ENCODE data around the gene MALRD1.

- no peak for TF ChIP-seq POLR2A (IDR thresholded peaks at IDR 0.05; ENCODE audit: low read length)
- no peak for TF ChIP-seq GATA1 (IDR thresholded peaks at IDR 0.05; ENCODE audit: low read depth, low read length)
Measured at GRCh38 chr10:19500959-19501358, 452.4 kb downstream of the MALRD1 start.

Data from erythroblast (primary cell).